ENCODE data around the gene STAT2. TPM values are rescaled to one million over a fixed set of nuclear protein-coding genes. Genes with fewer than 3 reads are reported as not detected.

The STAT2 gene
- total and polyA plus RNA-seq, 9 of the 15 experiments (the other 6 are each of a cell fraction or from before 2014, with no cell fraction given), result 15.5 to 46.9 (median 40.1) TPM

- no peak for TF ChIP-seq AFF1 (IDR thresholded peaks at IDR 0.05; ENCODE audit: low read depth in 1 of 2, partially characterized antibody in 2 of 2)
- TF ChIP-seq ZNF3 (CRISPR knock-in tag; IDR thresholded peaks at IDR 0.05), result no peak
- no peak for TF ChIP-seq U2AF1 (optimal IDR thresholded peaks at IDR 0.05; ENCODE audit: low read depth, low read length)
- TF ChIP-seq ZNF395 (CRISPR knock-in tag; IDR thresholded peaks at IDR 0.05), result no peak
- no peak for TF ChIP-seq POU5F1 (IDR thresholded peaks at IDR 0.05; ENCODE audit: borderline replicate concordance, low read depth, low read length, partially characterized antibody)
- no peak for TF ChIP-seq ZZZ3 (IDR thresholded peaks at IDR 0.05)
- TF ChIP-seq IFI16 (CRISPR knock-in tag; IDR thresholded peaks at IDR 0.05), result no peak
- TF ChIP-seq NBN (IDR thresholded peaks at IDR 0.05; ENCODE audit: low read depth), result 0 out of 2 replicates have a peak, but pooled peaks have one; percentile 50
- peak; percentile 66 for TF ChIP-seq GATA2 (CRISPR knock-in tag; IDR thresholded peaks at IDR 0.05)
- TF ChIP-seq CBX1 (IDR thresholded peaks at IDR 0.05; ENCODE audit: low read depth), result no peak
- TF ChIP-seq KDM5B (IDR thresholded peaks at IDR 0.05; ENCODE audit: insufficient replicate concordance, low read depth, low read length), result no peak
- TF ChIP-seq ZNF644 (tag; IDR thresholded peaks at IDR 0.05; ENCODE audit: low read depth), result no peak
- no peak for TF ChIP-seq SAP30 (IDR thresholded peaks at IDR 0.05; ENCODE audit: borderline replicate concordance, insufficient read depth, low read depth, low read length, poor library complexity, severe bottlenecking)
- TF ChIP-seq DEAF1 (CRISPR knock-in tag; IDR thresholded peaks at IDR 0.05), result peak; percentile 77
- TF ChIP-seq ZC3H8 (IDR thresholded peaks at IDR 0.05), result no peak
- no peak for TF ChIP-seq ZNF175 (CRISPR knock-in tag; IDR thresholded peaks at IDR 0.05; ENCODE audit: low read depth)
- no peak for TF ChIP-seq KLF13 (tag; IDR thresholded peaks at IDR 0.05; ENCODE audit: borderline replicate concordance, low read depth)
- peak; percentile 40; the same call in 1 of the 2 replicates for TF ChIP-seq SPI1 (IDR thresholded peaks at IDR 0.05; ENCODE audit: borderline replicate concordance, low read depth, low read length)
- TF ChIP-seq HCFC1 (IDR thresholded peaks at IDR 0.05; ENCODE audit: low read depth, low read length), result no peak
- no peak for TF ChIP-seq ZNF408 (CRISPR knock-in tag; IDR thresholded peaks at IDR 0.05; ENCODE audit: low read depth)
- TF ChIP-seq BHLHE40 (IDR thresholded peaks at IDR 0.05; ENCODE audit: low read length), result no peak
Observed at GRCh38 chr12:56377310-56377988, 17.5 kb upstream of the STAT2 start (continued).

All from K562 (cell line).